Midbrain (tissue), 1 donor: ENCODE measurements around the gene FAM13A.
A peak's percentile ranks its signal among the peaks of the same experiment; 100 is the strongest.
"Not testable (repeated sequence)": the region's sequence is repeated elsewhere in the genome, so short reads cannot be mapped to it uniquely, and the experiment has no call there.

Source experiments
- DNase-seq: peaks from one replicate; lab custom pipeline; 2025; lab: John Stamatoyannopoulos, UW

FAM13A gene

DNA sequence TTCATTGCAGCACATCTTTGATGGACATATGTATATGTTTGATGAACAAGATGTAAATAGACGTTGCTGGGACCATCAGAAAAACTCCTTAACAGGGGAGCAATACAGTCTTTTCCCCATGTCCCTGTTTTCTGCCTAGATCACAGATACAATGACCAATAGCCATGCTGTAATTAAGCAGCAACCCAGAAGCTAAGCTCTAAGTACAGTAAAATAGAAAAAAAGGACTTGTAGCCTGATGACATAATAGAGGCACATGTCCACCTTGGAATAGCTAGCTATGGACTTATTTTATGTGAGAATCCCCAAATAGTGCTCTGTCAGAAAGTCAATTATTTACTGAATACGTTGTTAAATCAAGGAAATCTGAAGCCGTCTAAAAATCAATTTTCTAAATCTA, 14.9 kb downstream of the FAM13A start:
- no peak for DNase-seq

DNA sequence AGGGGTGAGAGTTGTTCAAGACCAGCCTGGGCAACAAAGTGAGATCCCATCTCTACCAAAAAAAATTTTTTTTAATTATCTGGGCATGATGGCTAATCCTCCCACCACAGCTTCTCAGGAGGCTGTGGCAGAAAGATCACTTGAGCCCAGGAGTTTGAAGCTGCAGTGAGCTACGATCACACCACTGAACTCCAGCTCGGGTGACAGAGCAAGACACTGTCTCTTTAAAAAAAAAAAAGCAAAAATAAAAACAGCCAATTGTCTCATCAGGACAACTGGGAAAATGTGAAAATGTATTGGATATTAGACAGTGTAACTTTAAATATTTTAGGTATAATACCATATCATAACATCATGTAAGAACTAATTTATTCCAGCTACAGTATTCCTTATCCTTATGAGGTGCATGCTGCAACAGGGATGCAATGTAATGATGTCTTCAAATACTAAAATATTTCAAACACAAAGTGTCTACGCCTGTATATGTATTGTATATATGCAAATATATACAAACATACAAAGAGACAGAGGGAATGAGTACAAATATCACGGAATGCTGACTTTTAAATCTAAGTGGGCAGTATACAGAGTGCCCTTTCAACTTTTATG, 17.2 kb downstream of the FAM13A start:
- DNase-seq, result no peak

DNA sequence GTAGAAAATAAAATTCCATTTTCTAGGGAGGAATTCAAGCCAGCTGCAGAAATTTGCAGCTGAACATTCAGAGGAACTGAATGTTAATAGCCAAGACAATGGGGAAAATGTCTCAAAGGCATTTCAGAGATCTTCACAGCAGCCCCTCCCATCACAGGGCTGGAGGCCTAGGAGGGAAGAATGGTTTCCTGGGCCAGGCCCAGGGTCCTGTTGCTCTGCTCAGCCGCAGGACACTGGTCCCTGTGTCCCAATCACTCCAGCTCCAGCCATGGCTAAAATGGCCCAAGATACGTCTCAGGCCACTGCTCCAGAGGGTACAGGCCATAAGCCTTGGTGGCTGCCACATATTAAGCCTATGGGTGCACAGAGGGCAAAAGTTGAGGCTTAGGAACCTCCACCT, 20.4 kb downstream of the FAM13A start:
- no peak for DNase-seq

DNA sequence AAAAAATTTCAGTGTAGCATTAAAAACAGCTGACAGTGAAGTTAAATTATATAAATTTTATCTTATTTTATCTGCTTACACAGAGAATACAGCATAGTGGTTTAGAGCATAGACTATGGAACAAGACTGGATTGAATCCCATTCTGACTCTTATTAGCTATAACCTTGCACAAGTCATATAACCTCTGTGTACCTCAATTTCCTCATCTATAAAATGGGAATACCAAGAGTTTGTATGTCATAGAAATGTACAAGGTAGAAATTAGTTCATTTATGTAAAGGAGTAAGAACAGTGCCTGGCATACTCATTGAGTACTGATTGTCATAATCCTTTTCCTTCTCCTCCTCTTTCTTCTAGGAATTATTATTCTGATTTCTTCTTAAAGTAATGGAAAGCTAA, 25.7 kb downstream of the FAM13A start:
- no peak for DNase-seq

DNA sequence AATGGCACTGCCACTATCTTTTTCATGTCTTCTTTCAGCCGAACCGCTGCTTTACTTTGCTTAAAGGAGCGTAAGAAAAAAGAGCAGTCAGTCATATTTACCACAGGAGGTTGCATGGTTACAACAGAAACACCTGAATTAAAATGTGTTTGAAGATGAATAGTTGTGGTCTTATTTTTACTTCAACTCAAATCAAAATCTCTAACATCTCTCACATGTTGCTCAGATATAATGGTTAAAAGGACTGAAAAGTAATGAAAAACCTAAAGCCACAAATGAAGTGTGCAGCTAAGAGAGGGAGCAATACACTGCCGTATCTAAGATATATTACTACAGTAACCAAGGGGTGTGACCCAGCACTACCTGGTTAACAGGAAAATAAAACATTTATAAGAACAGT, 27.4 kb downstream of the FAM13A start:
- no peak for DNase-seq

DNA sequence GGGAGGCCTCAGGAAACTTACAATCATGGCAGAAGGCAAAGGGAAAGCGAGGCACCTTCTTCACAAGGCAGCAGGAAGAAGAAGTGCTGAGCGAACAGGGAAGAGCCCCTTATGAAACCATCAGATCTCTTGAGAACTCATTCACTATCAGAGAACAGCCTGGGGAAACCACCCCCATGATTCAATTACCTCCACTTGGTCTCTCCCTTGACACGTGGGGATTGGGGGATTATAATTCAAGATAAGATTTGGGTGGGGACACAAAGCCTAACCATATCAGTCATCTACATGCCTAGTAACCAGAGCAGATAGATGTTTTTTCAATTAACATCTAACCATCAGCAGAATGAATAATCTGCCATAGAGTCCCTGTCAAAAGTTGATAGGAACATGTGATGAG, 30.4 kb downstream of the FAM13A start:
- no peak for DNase-seq

DNA sequence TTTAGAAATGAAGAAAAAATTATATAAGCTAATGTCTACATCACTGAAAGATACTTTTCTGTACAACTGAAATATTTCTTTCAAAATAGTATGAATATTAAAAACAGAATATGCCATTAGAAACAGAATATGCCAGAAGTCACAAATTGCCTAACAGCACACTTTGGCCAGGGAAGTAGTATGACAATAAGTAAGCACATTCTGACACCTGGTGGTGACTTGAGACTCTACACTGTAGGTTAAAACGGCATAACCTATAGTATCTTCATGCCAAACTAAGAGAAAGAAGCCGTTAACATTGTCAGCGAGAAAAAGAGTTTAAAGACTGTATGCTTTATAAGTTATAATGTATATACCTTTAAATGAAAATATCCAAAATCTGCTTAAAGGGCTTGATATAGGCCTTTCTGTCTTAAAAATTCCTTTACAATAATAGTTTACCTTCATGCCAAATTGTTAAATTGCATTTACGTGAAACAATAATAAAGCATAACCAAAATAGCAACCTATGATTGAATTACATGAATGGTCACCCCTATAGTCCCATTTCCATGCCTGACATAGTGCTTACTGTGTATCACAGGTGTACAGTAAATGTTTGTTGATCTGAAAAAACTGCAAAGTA, 32.8 kb downstream of the FAM13A start:
- DNase-seq, result peak; percentile 75

DNA sequence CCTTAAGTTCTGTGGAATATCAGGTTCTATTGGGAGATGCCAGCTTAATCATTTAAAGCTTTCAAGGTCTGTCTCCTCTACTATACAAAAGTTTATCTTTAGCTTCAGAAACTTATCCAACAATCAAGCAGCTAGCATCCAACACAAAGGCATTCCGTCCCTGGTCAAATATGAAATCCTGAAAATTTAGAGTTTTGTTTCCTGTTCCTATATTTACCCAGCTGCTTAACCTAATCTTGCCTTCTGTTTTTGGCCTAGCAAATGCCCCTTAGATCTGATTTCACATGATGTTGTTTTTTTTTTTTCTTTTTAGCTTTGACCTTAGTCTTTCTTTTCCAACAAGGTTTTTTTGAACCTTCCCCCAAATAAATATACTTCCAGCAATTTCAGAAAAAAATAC, 33.8 kb downstream of the FAM13A start:
- no peak for DNase-seq

DNA sequence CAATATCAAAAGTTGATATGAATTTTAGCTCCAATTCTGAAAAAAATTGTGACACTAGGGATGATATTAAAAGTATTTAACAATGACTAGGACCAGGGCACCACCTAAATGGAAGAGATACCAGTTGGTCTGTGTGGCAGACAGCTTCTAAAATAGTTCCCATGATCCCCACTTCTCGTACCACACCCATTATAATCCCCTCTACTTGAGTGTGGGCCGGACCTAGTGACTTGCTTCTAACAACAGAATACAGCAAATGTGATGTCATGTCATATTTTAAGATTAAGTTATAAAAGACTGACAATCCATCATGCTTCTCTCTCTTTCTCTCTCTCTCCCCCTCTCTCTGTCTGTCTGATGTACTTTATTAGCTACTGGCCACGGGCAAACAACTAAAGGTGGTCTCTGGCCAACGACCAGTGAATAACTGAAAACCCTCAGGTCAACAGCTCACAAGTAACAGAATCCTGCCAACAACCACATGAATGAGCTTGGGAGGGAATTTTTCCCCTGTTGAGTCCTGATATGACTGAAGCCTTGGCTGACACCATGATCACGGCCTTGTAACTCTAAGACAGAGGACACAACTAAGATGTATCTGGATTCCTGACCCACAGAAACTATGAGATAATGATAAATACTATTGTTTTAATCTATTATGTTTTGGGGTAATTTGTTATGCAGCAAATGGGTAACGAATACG, 34.4 kb downstream of the FAM13A start:
- no peak for DNase-seq

DNA sequence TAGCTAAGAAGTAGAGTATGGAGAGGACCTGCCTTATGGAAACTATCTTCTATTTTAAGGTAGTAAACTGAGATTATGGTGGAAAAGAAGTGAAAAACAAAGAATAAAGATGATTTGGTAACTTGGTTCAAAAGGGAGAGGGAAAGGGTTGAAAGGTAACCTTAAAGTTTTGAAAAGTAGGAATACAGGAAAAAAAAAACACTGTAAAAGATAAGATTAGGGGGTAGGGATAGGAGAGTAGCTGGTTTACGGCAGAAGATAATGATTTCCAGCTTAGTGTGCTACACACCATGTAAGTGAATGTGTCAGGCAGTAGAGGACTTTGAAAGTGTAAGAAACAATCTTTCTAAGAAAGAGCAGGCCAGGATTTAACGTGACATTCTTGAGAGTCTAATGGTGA, 35.3 kb downstream of the FAM13A start:
- no peak for DNase-seq

DNA sequence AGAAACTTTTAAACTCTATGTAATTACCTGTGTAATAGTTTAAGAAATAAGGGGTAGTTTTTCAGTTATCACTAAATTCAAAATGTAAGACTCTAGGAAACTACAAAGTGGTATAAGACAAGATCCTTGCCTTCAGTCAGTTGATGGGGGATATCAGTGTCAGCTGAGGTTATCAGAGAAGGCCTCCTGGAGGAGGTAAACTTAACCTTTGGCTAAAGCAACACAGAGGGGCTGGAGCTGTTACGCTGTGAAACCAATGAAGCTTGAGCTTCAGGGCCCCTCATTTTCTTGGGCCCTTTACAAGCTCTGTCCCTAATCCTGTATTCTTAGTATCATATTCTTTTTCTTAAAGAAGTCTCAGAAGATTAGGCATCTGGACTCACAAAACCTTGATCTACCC, 35.9 kb downstream of the FAM13A start:
- no peak for DNase-seq

DNA sequence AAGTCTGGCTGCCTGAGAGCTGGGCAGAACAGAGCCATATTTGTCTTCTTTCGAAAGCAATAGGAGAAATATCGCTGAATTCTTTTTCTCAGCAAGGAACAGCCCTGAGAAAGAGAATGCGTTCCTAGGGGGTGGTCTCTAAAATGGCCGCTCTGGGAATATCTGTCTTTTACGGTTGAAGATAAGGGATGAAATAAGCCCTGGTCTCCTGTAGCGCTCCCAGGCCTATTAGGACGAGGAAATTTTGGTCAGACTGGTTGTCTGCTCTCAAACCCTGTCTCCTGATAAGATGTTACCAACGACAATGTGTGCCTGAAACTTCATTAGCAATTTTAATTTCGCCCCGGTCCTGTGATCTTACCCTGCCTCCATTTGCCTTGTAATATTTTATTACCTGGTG, 42.1 kb downstream of the FAM13A start:
- not testable (repeated sequence) for DNase-seq

DNA sequence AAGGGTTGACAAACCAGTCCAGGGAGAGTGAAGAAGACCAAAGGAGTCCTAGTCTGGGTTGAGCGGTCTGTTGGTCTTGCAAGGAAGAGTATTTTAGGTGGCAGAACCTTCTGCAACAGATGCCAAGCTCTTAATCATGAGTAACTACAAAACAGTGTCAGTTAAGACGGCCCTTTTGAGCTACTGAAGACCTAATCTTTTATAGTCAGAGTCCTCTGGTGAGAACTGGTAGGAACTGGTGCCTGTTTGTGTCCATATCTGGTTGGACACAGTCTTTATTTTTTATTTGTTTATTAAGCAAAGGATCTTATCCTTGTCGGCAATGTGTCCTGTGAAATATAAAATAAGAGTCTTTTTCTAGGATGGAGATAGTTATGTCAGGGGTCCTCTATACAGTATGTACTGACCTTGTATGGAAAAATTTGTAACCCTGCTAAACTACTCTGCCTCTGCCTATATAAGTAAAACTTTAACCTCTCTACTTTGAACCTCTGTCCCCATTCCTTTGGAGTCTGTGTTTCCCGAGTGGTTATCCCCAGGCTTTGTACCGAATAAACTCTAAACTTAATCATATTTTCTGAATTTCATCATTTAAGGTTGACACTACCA, 47.1 kb downstream of the FAM13A start:
- DNase-seq, result no peak

DNA sequence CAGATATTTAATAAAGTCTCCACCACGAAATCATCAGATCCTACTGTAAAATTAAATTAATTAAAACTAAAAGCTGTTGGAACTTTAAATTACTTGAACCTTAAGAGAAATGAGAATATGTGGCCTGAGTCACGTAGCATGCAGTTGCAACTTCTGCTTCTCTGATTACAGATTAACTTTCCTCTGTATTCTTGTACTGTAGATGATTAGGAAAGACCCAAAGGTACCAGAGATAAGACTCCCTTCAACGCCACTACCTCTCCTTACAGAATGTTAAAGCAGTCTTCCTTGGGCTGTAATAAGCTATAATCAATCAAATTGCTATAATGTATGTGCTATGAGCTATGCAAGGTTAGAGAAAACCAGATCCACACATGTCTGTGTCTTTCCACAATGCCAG, 47.9 kb downstream of the FAM13A start:
- DNase-seq, result no peak

DNA sequence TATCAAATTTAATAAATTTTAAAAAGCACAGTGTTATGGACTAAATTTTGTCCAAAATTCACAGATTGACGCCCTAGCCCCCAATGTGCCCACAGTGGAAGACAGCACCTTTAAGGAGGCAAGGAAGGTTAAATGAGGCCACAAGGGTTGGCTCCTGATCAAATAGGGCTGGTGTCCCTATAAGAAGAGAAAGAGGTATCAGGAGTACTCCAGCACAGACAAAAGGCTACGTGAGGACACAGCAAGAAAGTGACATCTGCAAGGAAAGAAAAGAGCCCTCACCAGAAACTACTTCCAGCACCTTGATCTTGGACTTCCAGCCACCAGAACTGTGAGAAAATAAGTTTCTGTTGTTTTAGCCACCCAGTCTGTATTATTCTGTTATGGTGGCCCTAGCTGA, 48.8 kb downstream of the FAM13A start:
- no peak for DNase-seq

DNA sequence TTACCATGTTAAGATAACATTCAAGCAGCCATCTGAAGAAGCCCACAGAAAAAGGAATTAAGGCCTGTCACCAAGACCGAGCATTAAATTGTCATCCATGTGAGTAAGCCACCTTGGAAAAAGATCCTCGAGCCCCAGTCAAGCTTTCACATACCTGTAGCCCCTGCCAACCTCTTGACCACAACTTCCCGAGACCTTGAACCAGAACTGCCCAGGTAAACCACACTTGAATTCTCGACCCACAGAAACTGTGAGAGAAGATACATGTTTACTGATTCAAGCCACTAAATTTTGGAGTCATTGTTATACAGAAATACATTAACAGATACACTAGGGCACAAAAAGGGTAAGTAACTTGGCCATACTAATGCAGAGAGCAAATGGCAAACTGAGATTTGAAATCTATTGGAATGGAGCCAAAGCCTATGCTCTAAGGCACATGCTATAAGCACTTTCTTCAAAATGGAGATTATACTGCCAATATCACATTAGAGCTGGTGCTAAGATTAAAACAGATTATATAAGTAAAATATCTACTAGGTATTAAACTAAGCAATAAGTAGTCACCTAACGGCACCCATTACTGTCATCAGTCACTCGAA, 49.5 kb downstream of the FAM13A start:
- DNase-seq, result no peak

DNA sequence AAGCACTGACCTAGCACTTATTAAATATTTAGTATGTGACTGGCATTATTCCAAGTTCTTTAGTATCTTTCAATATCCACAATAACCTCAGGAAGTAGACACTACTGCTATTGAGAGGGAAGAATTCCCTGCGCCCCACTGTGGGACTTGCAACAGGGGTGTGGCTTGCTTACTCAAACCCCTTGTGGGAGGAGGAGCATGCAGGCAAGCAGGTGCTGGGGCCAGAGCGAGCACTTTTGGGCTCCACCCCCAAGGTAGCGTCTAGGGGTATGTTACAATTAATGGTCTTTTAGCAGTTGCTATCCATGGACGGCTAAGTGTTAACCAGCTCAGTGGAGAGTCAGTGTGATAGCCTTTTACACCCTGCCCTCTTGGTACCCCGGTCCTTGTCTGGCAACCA, 50.7 kb downstream of the FAM13A start:
- no peak for DNase-seq

DNA sequence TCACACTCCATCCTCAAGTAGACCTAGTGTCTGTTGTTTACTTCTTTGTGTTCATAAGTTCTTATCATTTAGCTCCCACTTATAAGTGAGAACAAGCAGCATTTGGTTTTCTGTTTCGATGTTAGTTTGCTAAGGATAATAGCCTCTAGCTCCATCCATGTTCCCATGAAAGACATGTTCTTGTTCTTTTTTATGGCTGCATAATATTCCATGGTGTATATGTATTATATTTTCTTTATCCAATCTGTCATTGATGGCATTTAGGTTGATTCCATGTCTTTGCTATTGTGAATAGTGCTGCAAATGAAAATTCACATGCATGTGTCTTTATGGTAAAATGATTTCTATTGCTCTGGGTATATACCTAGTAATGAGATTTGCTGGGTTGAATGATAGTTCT, 51.9 kb downstream of the FAM13A start:
- not testable (repeated sequence) for DNase-seq

DNA sequence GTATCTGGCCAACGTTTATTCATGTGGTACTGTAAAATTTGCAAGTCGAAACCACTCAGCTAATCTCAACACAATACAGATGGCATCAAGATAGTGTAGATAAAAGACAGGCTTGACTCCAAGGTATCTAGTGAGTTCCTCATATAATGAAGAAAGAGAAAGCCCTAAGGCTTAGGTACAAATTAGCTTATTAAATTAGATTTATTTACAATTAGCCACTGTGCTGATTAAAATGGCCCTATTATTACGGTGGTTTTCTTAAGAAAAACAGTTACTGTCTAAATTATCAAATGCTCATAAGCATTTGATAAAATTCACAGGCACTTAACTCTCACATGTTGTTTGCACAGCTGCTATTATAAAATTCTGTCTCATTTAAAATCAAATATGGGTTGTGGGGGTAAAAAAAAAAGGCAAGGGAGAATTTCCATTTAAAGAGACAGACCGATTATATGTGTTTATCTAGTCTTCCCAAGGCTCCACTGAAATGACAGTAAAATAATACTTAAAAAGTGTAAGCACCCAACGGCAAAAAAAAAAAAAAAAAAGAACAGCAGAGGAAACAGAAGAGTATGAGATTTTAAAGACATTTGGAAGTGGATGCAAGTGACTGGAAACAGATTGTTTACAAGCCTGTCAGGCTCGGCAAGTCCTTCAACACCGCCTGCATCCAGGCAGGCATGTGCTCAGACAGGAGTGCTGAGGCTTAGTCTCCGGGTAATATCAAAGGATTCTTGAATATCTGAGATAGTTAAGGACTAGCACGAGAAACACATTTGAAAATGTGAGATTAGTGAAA, 55.1 kb downstream of the FAM13A start:
- no peak for DNase-seq

DNA sequence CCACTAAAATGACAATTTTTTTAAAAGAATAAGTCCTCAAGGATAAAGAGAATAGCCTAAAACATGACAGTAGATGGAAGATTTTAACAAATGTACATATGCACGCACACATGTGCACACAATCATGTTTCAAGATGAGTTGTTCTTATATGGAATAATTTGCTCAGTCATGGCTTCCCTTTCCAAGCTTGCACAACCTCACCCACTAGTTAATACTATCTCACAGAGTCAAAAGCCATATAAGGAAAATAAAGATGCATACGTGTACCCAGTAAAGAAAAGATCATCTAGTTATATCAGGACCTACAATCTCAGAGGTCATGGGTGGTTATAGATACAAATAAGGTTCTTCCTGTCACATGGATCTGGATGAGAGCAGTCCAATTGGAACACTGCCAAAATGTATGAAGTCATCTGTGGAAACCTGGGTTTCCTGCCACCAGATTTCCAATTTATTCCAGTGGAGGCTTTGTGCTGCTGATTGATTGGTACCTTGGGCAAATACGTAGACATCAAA, 56.1 kb downstream of the FAM13A start:
- DNase-seq, result no peak

DNA sequence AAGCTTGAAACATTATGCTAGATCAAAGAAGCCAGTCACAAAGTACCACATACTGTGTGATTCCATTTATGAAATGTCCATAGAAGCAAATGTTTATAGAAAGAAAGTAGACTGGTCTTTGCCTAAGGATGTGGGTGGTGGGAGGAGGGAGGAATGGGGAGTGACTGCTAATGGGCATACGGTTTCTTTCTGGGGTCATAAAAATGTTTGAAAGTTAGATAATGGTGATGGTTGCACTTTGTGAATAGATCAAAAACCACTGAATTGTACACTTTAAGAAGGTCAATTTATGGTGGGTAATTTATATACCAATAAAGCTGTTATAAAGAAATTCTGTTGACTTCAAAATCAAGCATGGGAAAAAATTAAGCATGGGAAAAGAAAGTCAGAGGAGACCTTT, 56.6 kb downstream of the FAM13A start:
- DNase-seq, result no peak
